GM13977 (cell line): ENCODE data around the gene ST6GAL1.
"Not testable (repeated sequence)": the region's sequence is repeated elsewhere in the genome, so short reads cannot be mapped to it uniquely, and the experiment has no call there.

Experiments used
- DNase-seq: peaks from one replicate; pipeline ENCODE4 v3.0.0; 2012; ENCODE audit warnings: low spot score
- CTCF ChIP-seq: IDR thresholded peaks from 2 replicates; pipeline ENCODE4 v1.5.1; 2012; ENCODE audit warnings: mild to moderate bottlenecking, control low read depth; ENCODE audit not compliant: insufficient read depth; ENCODE audit errors: extremely low read depth, missing control alignments
- in situ Hi-C: fragments of 300-500 bp; cut with MboI; formaldehyde crosslinking; loops from one replicate; pipeline ENCODE4 v1.12.0; 2022; ENCODE audit warnings: low sequenced_read_pairs, low pct_unique_long_range_greater_than_20kb, mixed read lengths, inconsistent platforms; ENCODE audit not compliant: unreplicated experiment

ST6GAL1 gene

GRCh38 chr3:186902154-186902553, 28.2 kb upstream of the ST6GAL1 start:
- in situ Hi-C loops = no loop called here
- TF ChIP-seq CTCF = no peak
- no peak for DNase-seq

GRCh38 chr3:186902713-186903112, 27.6 kb upstream of the ST6GAL1 start:
- no peak for DNase-seq
- TF ChIP-seq CTCF = no peak

GRCh38 chr3:186903676-186904075, 26.6 kb upstream of the ST6GAL1 start:
- DNase-seq, in situ Hi-C loops: not testable (repeated sequence)

More at GRCh38 chr3:186902713-186903112, 27.6 kb upstream of the ST6GAL1 start:
- in situ Hi-C loops = no loop called here

GRCh38 chr3:186907075-186907474, 23.3 kb upstream of the ST6GAL1 start:
- in situ Hi-C loops, DNase-seq: not testable (repeated sequence)

- no peak for DNase-seq
- no peak for TF ChIP-seq CTCF
- in situ Hi-C loops = no loop called here
Observed at GRCh38 chr3:186909078-186909853, 21.1 kb upstream of the ST6GAL1 start.

GRCh38 chr3:186915806-186916796, 14.2 kb upstream of the ST6GAL1 start:
- TF ChIP-seq CTCF = no peak
- no peak for DNase-seq
- in situ Hi-C loops = no loop called here

- TF ChIP-seq CTCF = no peak
- in situ Hi-C loops = no loop called here
- no peak for DNase-seq
Observed at GRCh38 chr3:186917512-186918312, 12.6 kb upstream of the ST6GAL1 start.
